ENCODE results near the gene OXCT1.
A peak's percentile ranks its signal among the peaks of the same experiment; 100 is the strongest.
"Not testable (repeated sequence)": the region's sequence is repeated elsewhere in the genome, so short reads cannot be mapped to it uniquely, and the experiment has no call there.

OXCT1 gene

GRCh38 chr5:41874512-41875060 lies 4.4 kb upstream of the OXCT1 start:
- DNase-seq (ENCODE audit: low spot score): no peak

DNA sequence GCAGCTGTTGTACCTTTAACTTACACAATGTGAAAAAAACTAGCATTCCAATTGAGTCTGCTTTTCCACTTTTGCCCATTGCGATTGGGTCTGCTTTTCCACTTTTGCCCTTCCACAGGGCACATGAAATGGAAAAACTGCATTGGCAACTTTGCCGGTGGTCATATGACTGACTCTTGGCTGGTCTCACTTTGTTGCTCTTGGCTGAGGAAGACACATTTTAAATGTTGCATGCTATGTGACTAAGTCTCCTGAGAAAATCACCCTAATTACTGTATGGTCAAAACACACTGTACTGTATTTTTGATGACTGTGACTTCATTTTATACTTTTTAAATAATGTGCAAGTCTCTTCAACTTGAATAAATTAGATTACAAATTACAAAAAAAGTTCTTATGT lies 1.6 kb upstream of the OXCT1 start:
- peak; percentile 30 for DNase-seq (ENCODE audit: low spot score)

DNA sequence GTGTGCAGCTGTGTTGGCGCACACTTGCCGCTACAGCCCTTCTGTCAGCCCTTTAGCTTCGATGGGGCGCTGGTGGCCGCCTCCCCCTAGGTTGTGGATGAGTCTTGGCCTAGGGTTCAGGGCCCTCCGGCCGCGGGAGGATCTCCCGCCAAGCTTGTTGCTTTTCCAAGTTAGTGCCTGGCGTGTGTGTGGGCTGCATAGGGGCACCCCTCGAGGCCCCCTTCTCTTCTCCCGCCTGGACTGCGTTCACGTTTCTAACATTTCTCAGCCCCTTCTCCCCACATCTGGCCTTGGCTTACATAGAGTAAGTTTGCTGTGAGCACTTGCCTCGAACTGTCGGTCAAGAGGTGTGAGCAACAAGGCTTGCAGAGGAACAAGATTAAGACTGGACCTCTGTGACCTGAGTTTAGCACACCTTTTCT lies 413 bp upstream of the OXCT1 start:
- no peak for DNase-seq (ENCODE audit: low spot score)

DNA sequence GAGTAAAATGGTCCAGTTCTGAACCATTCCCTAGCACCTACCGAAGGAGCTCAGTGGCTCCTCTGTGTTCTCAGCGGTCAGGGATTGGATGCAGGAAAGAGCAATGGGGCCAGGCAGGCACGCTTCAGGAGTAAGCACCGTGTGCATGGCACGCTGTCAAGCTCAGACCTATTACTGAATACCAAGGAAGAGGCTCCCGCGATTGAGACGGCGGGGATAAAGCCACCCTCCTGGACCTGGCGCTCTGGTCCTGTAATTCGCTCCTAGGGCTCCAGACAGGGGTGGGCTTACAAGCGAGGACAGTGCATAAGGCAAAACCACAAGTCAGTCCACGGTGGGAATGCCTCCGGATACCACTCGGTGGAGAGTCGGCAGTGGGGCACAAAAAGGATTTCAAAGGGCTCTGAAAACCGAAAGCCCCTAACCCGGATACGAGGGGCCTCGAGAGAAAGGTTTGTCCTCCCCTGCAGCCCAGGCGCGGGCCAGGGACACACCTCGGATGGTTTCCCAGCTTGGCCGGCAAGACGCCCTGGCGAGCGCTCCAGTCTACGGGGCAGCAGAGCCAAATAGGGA lies 988 bp downstream of the OXCT1 start:
- peak; percentile 25 for DNase-seq (ENCODE audit: low spot score)

- no peak for DNase-seq (ENCODE audit: low spot score)
Measured at GRCh38 chr5:41863871-41864486, 6.2 kb downstream of the OXCT1 start.

DNA sequence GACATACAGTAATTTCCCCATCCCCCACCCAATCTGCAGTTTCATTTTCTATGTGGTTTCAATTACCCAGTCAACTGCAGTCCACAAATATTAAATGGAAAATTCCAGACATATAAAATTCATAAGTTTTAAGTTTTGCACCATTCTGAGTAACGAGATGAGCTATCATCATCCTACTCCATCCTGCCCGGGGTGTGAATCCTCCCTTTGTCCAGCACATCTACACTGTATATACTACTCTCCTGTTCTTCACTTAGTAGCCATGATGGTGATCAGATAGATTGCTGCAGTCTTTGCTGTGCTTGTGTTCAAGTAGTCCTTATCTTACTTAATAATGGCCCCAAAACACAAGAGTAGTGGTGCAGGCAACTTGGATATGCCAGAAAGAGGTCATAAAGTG lies 11.3 kb downstream of the OXCT1 start:
- DNase-seq (ENCODE audit: low spot score): no peak

DNA sequence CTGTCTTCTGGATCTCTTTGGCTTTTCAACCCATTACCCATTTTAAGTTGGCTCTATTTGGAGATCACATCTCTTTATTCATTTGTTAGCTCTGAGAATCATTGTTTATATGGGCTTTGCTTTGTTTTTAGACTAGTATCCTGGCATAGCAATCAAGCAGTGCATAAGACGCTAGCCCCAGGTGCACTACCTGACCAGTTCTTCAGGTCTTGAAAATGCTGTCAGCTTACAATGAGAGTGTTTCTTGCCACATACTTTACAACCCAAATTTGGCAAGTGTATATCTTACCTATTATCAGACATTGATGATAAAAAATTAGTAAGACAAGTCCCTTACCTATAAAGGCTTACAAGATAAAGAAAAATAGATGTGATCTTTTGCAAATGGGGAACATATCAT lies 12.2 kb downstream of the OXCT1 start:
- no peak for DNase-seq (ENCODE audit: low spot score)

GRCh38 chr5:41856644-41857491 lies 13.4 kb downstream of the OXCT1 start:
- DNase-seq (ENCODE audit: low spot score): peak; percentile 86

DNA sequence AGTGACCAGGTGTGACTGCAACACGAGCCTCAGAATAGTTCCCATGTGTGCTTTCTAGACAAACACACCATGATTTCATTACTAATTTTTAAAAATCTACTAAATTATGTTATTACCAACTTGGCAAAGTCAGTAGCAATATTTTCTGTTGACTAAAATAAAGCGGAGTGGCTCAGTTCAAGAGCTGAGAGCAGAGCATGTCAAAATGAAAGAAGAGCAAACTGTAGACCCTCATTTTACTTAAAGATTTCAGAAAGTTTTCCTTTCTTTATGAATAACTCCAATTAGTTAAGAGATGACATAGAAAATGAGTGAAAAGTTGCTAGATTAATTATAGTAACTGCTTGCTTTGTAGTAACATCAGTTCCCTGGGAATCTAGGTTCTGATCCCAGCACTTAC lies 17.9 kb downstream of the OXCT1 start:
- DNase-seq (ENCODE audit: low spot score): no peak

GRCh38 chr5:41851116-41851515 lies 19.1 kb downstream of the OXCT1 start:
- no peak for DNase-seq (ENCODE audit: low spot score)

GRCh38 chr5:41848983-41849382 lies 21.2 kb downstream of the OXCT1 start:
- DNase-seq (ENCODE audit: low spot score): no peak

GRCh38 chr5:41845751-41846150 lies 24.5 kb downstream of the OXCT1 start:
- DNase-seq (ENCODE audit: low spot score): not testable (repeated sequence)

GRCh38 chr5:41844502-41844901 lies 25.7 kb downstream of the OXCT1 start:
- DNase-seq (ENCODE audit: low spot score): no peak

DNA sequence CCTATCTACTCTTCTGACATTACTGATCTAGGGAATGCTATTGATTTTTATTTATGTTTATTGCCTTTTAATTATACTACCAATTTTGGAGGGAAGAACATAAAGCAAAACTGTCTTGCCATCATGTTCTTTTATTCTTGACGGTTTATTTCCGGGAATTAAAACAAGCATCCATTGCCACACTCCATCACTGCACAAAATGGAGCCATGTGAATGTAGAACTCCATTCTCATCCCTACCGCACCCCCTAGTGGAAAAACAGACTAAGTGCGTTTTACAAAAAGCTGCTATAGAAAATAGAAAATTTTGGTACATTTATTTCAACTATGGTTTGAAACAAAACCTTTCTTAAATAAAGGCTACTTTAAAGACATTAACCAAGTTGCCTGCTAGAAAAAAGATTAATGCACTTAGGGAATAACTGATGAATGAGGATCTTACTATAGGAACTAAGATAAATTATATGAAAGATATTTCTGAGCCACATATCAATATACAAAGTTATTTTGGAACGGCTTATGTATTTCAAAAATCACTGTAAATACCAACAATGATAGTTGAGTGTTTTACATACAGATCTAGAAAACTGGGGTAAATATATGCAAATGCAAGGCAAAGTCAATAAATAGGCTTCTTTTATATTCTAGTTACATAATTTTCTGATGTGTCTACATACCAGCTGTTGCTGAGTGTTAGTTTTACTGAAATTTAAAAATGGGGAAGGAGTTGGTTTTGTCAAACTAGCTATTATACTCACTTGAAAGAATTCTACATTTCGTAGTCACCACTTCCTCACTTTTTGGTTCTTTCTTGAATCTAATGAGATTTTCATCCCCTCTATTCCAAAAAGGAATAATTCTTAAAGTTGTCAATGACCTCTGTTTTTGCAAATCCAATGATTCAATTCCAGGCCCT lies 26.5 kb downstream of the OXCT1 start:
- peak; percentile 72 for DNase-seq (ENCODE audit: low spot score)

GRCh38 chr5:41842777-41843176 lies 27.4 kb downstream of the OXCT1 start:
- no peak for DNase-seq (ENCODE audit: low spot score)

- DNase-seq (ENCODE audit: low spot score): no peak
Measured at GRCh38 chr5:41841325-41841724, 28.9 kb downstream of the OXCT1 start.

- DNase-seq (ENCODE audit: low spot score): no peak
Measured at GRCh38 chr5:41840251-41840650, 30.0 kb downstream of the OXCT1 start.

DNA sequence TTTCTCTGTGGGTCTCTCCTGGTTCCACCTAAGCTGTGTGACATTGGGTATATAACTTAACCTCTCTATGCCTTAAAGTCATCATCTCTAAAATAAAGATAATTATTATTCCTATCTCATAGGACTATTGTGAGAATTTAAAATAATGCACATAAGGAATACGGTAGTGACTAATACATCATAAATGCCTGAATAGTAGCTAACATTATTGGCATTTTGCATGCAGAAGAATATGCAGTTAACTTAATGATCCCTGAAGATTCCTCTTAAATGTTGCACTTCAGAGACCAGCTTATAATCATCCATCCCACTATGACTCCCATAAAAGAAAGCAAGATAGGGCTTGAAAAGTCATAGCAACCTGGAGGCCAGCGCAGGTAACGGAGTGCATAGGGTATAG lies 32.4 kb downstream of the OXCT1 start:
- DNase-seq (ENCODE audit: low spot score): no peak

DNA sequence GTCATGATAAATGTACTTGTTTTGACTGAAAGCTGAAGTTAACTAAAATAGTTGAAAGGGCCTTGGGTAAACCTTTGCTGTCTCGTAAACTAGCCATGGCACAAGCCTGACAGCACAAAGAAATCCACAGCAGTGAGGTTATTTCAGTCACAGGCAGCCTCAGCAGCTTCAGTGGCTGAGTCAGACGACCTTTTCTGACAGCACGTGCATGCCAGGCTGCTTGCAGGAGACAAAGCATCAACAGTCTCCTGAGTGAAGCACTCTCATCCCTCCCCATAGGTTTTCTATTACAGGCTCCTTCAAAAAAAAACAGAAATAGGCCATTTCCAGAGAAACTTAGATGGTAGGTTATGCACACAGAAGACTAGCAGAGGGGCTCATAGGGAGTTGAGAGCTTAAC lies 34.6 kb downstream of the OXCT1 start:
- peak; percentile 45 for DNase-seq (ENCODE audit: low spot score)

DNA sequence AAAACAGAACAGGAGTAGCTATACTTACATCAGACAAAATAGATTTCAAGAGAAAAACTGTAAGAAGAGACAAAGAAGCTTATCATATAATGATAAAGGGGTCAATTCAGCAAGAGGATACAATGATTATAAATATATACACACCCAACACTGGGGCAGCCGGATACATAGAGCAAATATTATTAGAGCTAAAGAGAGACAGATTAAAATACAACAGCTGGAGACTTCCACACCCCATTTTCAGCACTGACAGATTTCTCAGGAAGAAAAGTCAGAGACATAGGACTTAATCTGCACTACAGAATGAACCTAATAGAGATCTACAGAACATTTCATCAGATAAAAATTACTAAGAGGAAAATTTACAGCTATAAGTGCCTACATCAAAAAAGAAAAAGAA lies 35.7 kb downstream of the OXCT1 start:
- no peak for DNase-seq (ENCODE audit: low spot score)

DNA sequence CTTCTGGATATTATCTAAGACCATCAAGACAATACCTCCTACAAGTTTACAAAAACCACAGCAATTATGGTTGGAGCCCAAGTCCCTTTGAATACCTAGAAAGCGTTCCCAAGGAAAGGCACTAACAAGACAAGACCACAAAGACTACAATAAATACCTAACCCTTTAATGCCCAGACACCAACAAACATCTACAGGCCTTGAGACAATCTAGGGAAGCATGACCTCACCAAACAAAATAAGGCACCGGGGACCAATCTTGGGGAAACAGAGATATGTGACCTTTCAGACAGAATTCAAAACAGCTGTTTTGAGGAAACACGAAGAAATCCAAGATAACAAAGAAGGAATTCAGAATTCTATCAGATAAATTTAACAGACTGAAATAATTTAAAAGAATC lies 37.8 kb downstream of the OXCT1 start:
- DNase-seq (ENCODE audit: low spot score): no peak

DNA sequence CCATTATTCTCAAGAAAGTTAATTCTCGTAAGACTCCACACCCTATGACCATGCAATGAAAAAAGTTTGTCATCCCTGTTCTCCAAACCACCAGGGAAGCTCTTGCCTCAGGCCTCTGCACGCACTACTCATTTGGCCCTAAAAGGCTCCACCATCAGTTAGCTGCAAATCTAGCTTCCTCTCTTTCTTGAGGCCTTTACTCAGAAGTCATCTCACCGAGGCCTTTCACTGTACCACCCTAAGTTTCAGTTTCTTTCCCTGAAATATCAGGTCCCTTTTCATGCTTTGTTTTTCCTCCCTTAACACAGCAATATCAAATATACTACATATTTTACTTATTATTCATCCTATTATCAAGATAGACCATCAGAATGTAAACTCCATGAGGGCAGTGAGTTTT lies 39.1 kb downstream of the OXCT1 start:
- DNase-seq (ENCODE audit: low spot score): no peak

Data from Ammon's horn (tissue), 1 donor.